Measurements from ENCODE around the gene ADAM19. TPM values are rescaled to one million over a fixed set of nuclear protein-coding genes. Genes with fewer than 3 reads are reported as not detected.

The ADAM19 gene
- polyA plus RNA-seq, 1 donor from 2014 or later = 9.9 TPM

GRCh38 chr5:157521704-157522029 is 53.9 kb downstream of the ADAM19 start:
- Histone ChIP-seq H2AFZ (ENCODE audit: low read depth, low read length) (no peak overlapping the region), H3K27me3 (ENCODE audit: insufficient read depth, low read depth, low read length) (no peaks in the 10 kb centered on the region), H3K4me3 (ENCODE audit: low read length) (no peak overlapping the region), H3K27ac (ENCODE audit: low read length) (no peak overlapping the region), H3K9ac (ENCODE audit: low read length) (no peak overlapping the region), H3F3A (ENCODE audit: insufficient read depth, low read length, poor library complexity, severe bottlenecking) (no peaks in the 10 kb centered on the region), H3K9me3 (ENCODE audit: low read length) (no peaks in the 10 kb centered on the region), H3K36me3 (ENCODE audit: insufficient read depth, low read length) (no peaks in the 10 kb centered on the region), H3K79me2 (replicated peaks; ENCODE audit: insufficient read depth, low read length) (no peaks in the 10 kb centered on the region), H3K9me2 (ENCODE audit: insufficient read depth, low read length) (no peaks in the 10 kb centered on the region), H4K20me1 (ENCODE audit: insufficient read depth) (no peaks in the 10 kb centered on the region), H3K4me2 (ENCODE audit: low read length) (no peak overlapping the region)
- TF ChIP-seq SMC3 (conservative IDR thresholded peaks at IDR 0.05; ENCODE audit: poor library complexity) (no peak), EZH2 (IDR thresholded peaks at IDR 0.05; ENCODE audit: borderline replicate concordance, insufficient read depth, low read length, poor library complexity, severe bottlenecking) (no peak), MXI1 (conservative IDR thresholded peaks at IDR 0.05; ENCODE audit: poor library complexity, severe bottlenecking) (no peak), RAD21 (conservative IDR thresholded peaks at IDR 0.05) (no peak), POLR2AphosphoS5 (IDR thresholded peaks at IDR 0.05) (no peak), CTCF (IDR thresholded peaks at IDR 0.05; ENCODE audit: poor library complexity, severe bottlenecking) (no peak), EP300 (conservative IDR thresholded peaks at IDR 0.05; ENCODE audit: poor library complexity, severe bottlenecking) (no peak), REST (IDR thresholded peaks at IDR 0.05; ENCODE audit: borderline replicate concordance) (no peak), TAF1 (IDR thresholded peaks at IDR 0.05; ENCODE audit: low read depth) (no peak)

- Histone ChIP-seq H3K36me3 (ENCODE audit: insufficient read depth, low read length) (no peaks in the 10 kb centered on the region), H3K9me3 (ENCODE audit: low read length) (no peaks in the 10 kb centered on the region), H3K27ac (ENCODE audit: low read length) (no peak overlapping the region), H3K9me2 (ENCODE audit: insufficient read depth, low read length) (no peaks in the 10 kb centered on the region), H3K27me3 (ENCODE audit: insufficient read depth, low read depth, low read length) (no peaks in the 10 kb centered on the region), H3K4me2 (ENCODE audit: low read length) (no peak overlapping the region), H2AFZ (ENCODE audit: low read depth, low read length) (no peak overlapping the region), H3K79me2 (replicated peaks; ENCODE audit: insufficient read depth, low read length) (no peaks in the 10 kb centered on the region), H3K4me3 (ENCODE audit: low read length) (no peak overlapping the region), H3K9ac (ENCODE audit: low read length) (no peak overlapping the region), H4K20me1 (ENCODE audit: insufficient read depth) (no peaks in the 10 kb centered on the region), H3F3A (ENCODE audit: insufficient read depth, low read length, poor library complexity, severe bottlenecking) (no peaks in the 10 kb centered on the region)
- TF ChIP-seq CTCF (IDR thresholded peaks at IDR 0.05; ENCODE audit: poor library complexity, severe bottlenecking) = no peak
- TF ChIP-seq POLR2AphosphoS5 (IDR thresholded peaks at IDR 0.05) = no peak
- TF ChIP-seq RAD21 (conservative IDR thresholded peaks at IDR 0.05) = no peak
- TF ChIP-seq SMC3 (conservative IDR thresholded peaks at IDR 0.05; ENCODE audit: poor library complexity) = no peak
- no peak for TF ChIP-seq EZH2 (IDR thresholded peaks at IDR 0.05; ENCODE audit: borderline replicate concordance, insufficient read depth, low read length, poor library complexity, severe bottlenecking)
- TF ChIP-seq EP300 (conservative IDR thresholded peaks at IDR 0.05; ENCODE audit: poor library complexity, severe bottlenecking) = no peak
- no peak for TF ChIP-seq REST (IDR thresholded peaks at IDR 0.05; ENCODE audit: borderline replicate concordance)
- no peak for TF ChIP-seq MXI1 (conservative IDR thresholded peaks at IDR 0.05; ENCODE audit: poor library complexity, severe bottlenecking)
- no peak for TF ChIP-seq TAF1 (IDR thresholded peaks at IDR 0.05; ENCODE audit: low read depth)
Measured at GRCh38 chr5:157520911-157521703, 54.5 kb downstream of the ADAM19 start.
